RWPE2 (cell line): Measurements from ENCODE around the gene CYFIP1.
A peak's percentile ranks its signal among the peaks of the same experiment; 100 is the strongest.

Source experiments
- ATAC-seq: fragments of 200-7000 bp; cut with Tn5 transposase; 3 replicates; pipeline ENCODE4 v1.9.1; 2021; ENCODE audit warnings: low read depth
- DNase-seq: peaks from one replicate; pipeline ENCODE4 v3.0.0-alpha.2; 2020; ENCODE audit warnings: low spot score
- H3K27ac ChIP-seq: fragments of 450-650 bp; 2 replicates; pipeline ENCODE4 v1.5.1; 2017; ENCODE audit warnings: mild to moderate bottlenecking; ENCODE audit not compliant: poor library complexity, severe bottlenecking
- H3K27me3 ChIP-seq: fragments of 250-450 bp; sonication (Bioruptor Pico); 2 replicates; pipeline ENCODE4 v1.5.1; 2021; ENCODE audit warnings: mild to moderate bottlenecking, moderate library complexity; ENCODE audit not compliant: insufficient read depth, poor library complexity, severe bottlenecking
- H3K36me3 ChIP-seq: fragments of 250-450 bp; sonication (Bioruptor Pico); 2 replicates; pipeline ENCODE4 v1.5.1; 2020; ENCODE audit warnings: low read depth, mild to moderate bottlenecking, moderate library complexity
- H3K4me1 ChIP-seq: fragments of 250-450 bp; sonication (Bioruptor Pico); 2 replicates; pipeline ENCODE4 v1.5.1; 2021; ENCODE audit warnings: mild to moderate bottlenecking, moderate library complexity; ENCODE audit not compliant: insufficient read depth, poor library complexity, severe bottlenecking
- H3K4me3 ChIP-seq: fragments of 250-450 bp; sonication (Bioruptor Pico); 2 replicates; pipeline ENCODE4 v1.5.1; 2021; ENCODE audit warnings: mild to moderate bottlenecking, moderate library complexity; ENCODE audit not compliant: severe bottlenecking
- H3K9me3 ChIP-seq: fragments of 250-450 bp; sonication (Bioruptor Pico); 2 replicates; pipeline ENCODE4 v1.5.1; 2021; ENCODE audit warnings: mild to moderate bottlenecking, moderate library complexity; ENCODE audit not compliant: severe bottlenecking
- CTCF ChIP-seq: fragments of 450-650 bp; IDR thresholded peaks from one replicate; pipeline ENCODE4 v1.5.1; 2017; ENCODE audit warnings: mild to moderate bottlenecking, moderate library complexity; ENCODE audit not compliant: poor library complexity, severe bottlenecking

CYFIP1 gene

GRCh38 chr15:22966321-22967083, 13.7 kb downstream of the CYFIP1 start:
- no peak overlapping the region for H3K4me3 ChIP-seq
- peaks cover 14% of the 10 kb centered on the region for H3K9me3 ChIP-seq
- peaks cover 28% of the 10 kb centered on the region for H3K36me3 ChIP-seq
- ATAC-seq, result no peak
- no peak overlapping the region for H3K27ac ChIP-seq
- no peaks in the 10 kb centered on the region for H3K27me3 ChIP-seq
- no peak for TF ChIP-seq CTCF
- no peak for DNase-seq
- peaks cover 41% of the 10 kb centered on the region for H3K4me1 ChIP-seq

- peak; percentile 37; the same call in 2 of the 3 replicates for ATAC-seq
- Histone ChIP-seq H3K27me3 (no peaks in the 10 kb centered on the region), H3K4me1 (peaks cover 40% of the 10 kb centered on the region), H3K27ac (peak overlapping the region; percentile 59), H3K4me3 (no peak overlapping the region), H3K9me3 (no peaks in the 10 kb centered on the region), H3K36me3 (peaks cover 7% of the 10 kb centered on the region)
- TF ChIP-seq CTCF, result no peak
- no peak for DNase-seq
Observed at GRCh38 chr15:22963641-22964040, 16.5 kb downstream of the CYFIP1 start.

GRCh38 chr15:22962611-22963010, 17.6 kb downstream of the CYFIP1 start:
- Histone ChIP-seq H3K36me3 (peaks cover 7% of the 10 kb centered on the region), H3K4me3 (no peak overlapping the region), H3K27me3 (no peaks in the 10 kb centered on the region), H3K27ac (peak overlapping the region; percentile 59), H3K4me1 (peaks cover 30% of the 10 kb centered on the region), H3K9me3 (no peaks in the 10 kb centered on the region)
- TF ChIP-seq CTCF, result no peak
- DNase-seq, result peak; percentile 12
- no peak for ATAC-seq

- DNase-seq (peak; percentile 0), ATAC-seq (no peak)
- TF ChIP-seq CTCF, result no peak
Observed at GRCh38 chr15:22961762-22962161, 18.4 kb downstream of the CYFIP1 start.

GRCh38 chr15:22960556-22960955, 19.6 kb downstream of the CYFIP1 start:
- H3K4me3 ChIP-seq, result no peak overlapping the region
- DNase-seq (peak; percentile 55), ATAC-seq (no peak)
- peaks cover 7% of the 10 kb centered on the region for H3K36me3 ChIP-seq
- H3K4me1 ChIP-seq, result peaks cover 30% of the 10 kb centered on the region
- H3K27ac ChIP-seq, result no peak overlapping the region
- no peaks in the 10 kb centered on the region for H3K27me3 ChIP-seq
- TF ChIP-seq CTCF, result no peak
- H3K9me3 ChIP-seq, result no peaks in the 10 kb centered on the region

More at GRCh38 chr15:22961762-22962161, 18.4 kb downstream of the CYFIP1 start:
- H3K4me3 ChIP-seq, result no peak overlapping the region
- peaks cover 7% of the 10 kb centered on the region for H3K36me3 ChIP-seq
- H3K27me3 ChIP-seq, result no peaks in the 10 kb centered on the region
- peaks cover 30% of the 10 kb centered on the region for H3K4me1 ChIP-seq
- peak overlapping the region; percentile 59 for H3K27ac ChIP-seq
- H3K9me3 ChIP-seq, result no peaks in the 10 kb centered on the region
